Measurements from ENCODE around the gene TBCA. TPM values are rescaled to one million over a fixed set of nuclear protein-coding genes. Genes with fewer than 3 reads are reported as not detected.

The TBCA gene
- total and polyA plus RNA-seq, 2 experiments from 2014 or later: 117 to 814 TPM

DNA sequence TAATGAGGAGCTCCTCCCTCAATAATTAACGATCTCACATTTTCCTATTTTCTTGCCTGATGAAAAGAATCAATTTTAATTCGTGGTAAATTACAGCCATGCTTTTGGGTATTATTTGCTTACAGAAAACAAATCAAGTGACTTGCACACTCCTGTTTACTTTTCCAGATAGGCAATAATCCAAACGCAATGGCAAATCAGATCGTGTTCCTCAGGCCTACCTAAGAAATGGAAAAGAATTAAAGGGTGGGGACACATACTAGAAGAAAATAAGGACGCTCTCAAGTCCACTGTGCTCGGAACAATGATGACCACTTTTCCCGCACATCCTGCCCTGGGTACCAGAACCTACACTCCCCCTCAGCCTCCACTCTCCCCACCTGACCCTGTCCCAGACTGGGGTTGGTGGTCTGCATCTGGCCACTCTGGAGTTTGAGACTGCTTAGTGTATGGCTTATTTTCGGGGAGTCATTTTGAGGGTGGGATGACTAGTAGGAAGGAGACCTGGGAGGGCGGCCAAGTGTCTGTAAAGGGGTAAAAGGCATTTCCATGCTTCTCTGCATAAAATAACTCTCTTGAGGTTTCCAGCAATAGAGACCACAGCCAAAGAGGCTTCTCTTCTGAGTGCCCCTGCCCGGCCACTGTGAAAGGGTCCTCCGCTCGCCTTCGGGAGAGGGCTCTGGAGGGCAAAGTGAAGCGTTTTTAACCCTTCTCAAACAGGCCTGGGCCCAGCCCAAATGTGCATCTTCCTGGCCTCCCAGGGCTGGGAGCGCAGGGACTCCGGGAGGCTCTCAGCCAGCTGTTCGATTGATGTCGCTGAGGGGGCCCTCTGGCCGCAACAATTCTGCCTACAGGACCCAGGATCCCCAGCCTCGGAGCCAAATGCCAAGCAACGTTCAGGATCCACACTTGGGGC, 133.1 kb downstream of the TBCA start:
- H3K27ac Mint-ChIP-seq: no peak overlapping the region
- ATAC-seq: no peak; the same call in 2 of the 3 replicates
- Histone ChIP-seq H3F3A (replicated peaks; ENCODE audit: low read depth) (peaks cover 19% of the 10 kb centered on the region), H3K4me3 (0 out of 2 replicates have a peak overlapping the region, but pooled peaks have one; percentile 52), H3K4me1 (ENCODE audit: insufficient read depth) (peaks cover 44% of the 10 kb centered on the region), H3K27ac (ENCODE audit: low read depth) (no peak overlapping the region), H2AFZ (no peak overlapping the region), H3K27me3 (ENCODE audit: insufficient read depth) (peaks cover 99% of the 10 kb centered on the region), H3K9me2 (ENCODE audit: insufficient read depth) (no peaks in the 10 kb centered on the region), H3K4me2 (peak overlapping the region; percentile 77), H3K79me2 (replicated peaks; ENCODE audit: insufficient read depth) (no peaks in the 10 kb centered on the region), H3K36me3 (ENCODE audit: insufficient read depth) (no peaks in the 10 kb centered on the region), H4K20me1 (replicated peaks; ENCODE audit: insufficient read depth) (peaks cover 40% of the 10 kb centered on the region)
- H3K4me3 Mint-ChIP-seq: peak overlapping the region; percentile 69
- DNase-seq (ENCODE audit: low spot score): peak; percentile 66
- H3K9me3 Mint-ChIP-seq: no peaks in the 10 kb centered on the region; the same call in 2 of the 3 replicates
- TF ChIP-seq ZNF331 (CRISPR knock-in tag; IDR thresholded peaks at IDR 0.05; ENCODE audit: low read depth) (no peak), EZH2 (IDR thresholded peaks at IDR 0.05; ENCODE audit: low read depth, unreplicated experiment) (peak; percentile 82)
- peaks cover 97% of the 10 kb centered on the region for H3K27me3 Mint-ChIP-seq (ENCODE audit: insufficient read depth, low read depth, poor library complexity)
- no peaks in the 10 kb centered on the region; the same call in 2 of the 3 replicates for H3K36me3 Mint-ChIP-seq (ENCODE audit: low read depth)
- peaks cover 37% of the 10 kb centered on the region for H3K4me1 Mint-ChIP-seq

DNA sequence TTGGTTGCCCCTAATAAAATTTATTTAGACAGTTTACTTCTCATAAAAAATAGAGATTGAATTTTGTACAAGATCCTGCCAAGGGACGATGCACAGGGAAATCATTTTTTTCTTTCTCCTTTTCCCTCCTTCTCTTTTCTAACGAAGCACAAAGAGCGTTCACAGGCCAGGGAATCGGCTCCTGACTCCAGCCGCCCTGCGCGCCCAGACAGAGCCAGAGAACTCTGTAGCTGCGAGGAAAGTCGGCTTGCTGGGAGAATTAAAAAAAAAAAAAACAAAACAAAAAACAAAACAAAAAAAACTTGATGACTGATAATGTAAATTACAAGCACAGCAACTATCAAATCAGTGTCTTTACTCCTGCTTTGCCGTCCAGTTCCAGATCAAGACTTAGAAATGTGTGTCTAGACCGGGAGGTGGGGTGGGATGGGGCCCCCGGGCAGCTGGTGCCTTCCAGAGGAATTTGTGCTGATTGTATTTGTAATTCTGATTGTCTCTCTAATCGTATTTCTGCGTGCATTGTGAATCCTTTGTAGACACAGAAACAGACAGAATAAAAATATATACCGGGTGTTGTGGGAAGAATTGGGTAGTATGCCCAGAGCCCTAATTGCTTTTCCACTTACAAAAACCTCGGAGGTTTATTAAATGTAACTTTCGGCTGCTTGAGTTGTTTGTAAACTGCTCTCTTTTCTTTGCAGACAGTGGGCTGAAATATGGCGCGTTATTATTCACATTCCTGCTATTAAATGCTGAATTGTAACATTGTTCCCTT, 134.0 kb downstream of the TBCA start:
- DNase-seq (ENCODE audit: low spot score) (peak; percentile 24), ATAC-seq (no peak)
- Histone ChIP-seq H2AFZ (no peak overlapping the region), H3K36me3 (ENCODE audit: insufficient read depth) (no peaks in the 10 kb centered on the region), H4K20me1 (replicated peaks; ENCODE audit: insufficient read depth) (peaks cover 44% of the 10 kb centered on the region), H3K79me2 (replicated peaks; ENCODE audit: insufficient read depth) (no peaks in the 10 kb centered on the region), H3F3A (replicated peaks; ENCODE audit: low read depth) (peaks cover 19% of the 10 kb centered on the region), H3K9me2 (ENCODE audit: insufficient read depth) (no peaks in the 10 kb centered on the region), H3K4me1 (ENCODE audit: insufficient read depth) (peaks cover 51% of the 10 kb centered on the region), H3K4me2 (no peak overlapping the region), H3K27ac (ENCODE audit: low read depth) (no peak overlapping the region), H3K27me3 (ENCODE audit: insufficient read depth) (peaks cover 99% of the 10 kb centered on the region), H3K4me3 (no peak overlapping the region)
- H3K27ac Mint-ChIP-seq: no peak overlapping the region
- TF ChIP-seq STAT1 (IDR thresholded peaks at IDR 0.05; ENCODE audit: unreplicated experiment) (no peak), ZNF114 (CRISPR knock-in tag; IDR thresholded peaks at IDR 0.05) (no peak), JUNB (IDR thresholded peaks at IDR 0.05; ENCODE audit: unreplicated experiment) (no peak), EZH2 (IDR thresholded peaks at IDR 0.05; ENCODE audit: low read depth, unreplicated experiment) (peak; percentile 58), EZH2phosphoT487 (IDR thresholded peaks at IDR 0.05; ENCODE audit: unreplicated experiment) (no peak), NANOG (IDR thresholded peaks at IDR 0.05; ENCODE audit: borderline replicate concordance) (no peak)
- TF ChIP-seq, protein P1, sequence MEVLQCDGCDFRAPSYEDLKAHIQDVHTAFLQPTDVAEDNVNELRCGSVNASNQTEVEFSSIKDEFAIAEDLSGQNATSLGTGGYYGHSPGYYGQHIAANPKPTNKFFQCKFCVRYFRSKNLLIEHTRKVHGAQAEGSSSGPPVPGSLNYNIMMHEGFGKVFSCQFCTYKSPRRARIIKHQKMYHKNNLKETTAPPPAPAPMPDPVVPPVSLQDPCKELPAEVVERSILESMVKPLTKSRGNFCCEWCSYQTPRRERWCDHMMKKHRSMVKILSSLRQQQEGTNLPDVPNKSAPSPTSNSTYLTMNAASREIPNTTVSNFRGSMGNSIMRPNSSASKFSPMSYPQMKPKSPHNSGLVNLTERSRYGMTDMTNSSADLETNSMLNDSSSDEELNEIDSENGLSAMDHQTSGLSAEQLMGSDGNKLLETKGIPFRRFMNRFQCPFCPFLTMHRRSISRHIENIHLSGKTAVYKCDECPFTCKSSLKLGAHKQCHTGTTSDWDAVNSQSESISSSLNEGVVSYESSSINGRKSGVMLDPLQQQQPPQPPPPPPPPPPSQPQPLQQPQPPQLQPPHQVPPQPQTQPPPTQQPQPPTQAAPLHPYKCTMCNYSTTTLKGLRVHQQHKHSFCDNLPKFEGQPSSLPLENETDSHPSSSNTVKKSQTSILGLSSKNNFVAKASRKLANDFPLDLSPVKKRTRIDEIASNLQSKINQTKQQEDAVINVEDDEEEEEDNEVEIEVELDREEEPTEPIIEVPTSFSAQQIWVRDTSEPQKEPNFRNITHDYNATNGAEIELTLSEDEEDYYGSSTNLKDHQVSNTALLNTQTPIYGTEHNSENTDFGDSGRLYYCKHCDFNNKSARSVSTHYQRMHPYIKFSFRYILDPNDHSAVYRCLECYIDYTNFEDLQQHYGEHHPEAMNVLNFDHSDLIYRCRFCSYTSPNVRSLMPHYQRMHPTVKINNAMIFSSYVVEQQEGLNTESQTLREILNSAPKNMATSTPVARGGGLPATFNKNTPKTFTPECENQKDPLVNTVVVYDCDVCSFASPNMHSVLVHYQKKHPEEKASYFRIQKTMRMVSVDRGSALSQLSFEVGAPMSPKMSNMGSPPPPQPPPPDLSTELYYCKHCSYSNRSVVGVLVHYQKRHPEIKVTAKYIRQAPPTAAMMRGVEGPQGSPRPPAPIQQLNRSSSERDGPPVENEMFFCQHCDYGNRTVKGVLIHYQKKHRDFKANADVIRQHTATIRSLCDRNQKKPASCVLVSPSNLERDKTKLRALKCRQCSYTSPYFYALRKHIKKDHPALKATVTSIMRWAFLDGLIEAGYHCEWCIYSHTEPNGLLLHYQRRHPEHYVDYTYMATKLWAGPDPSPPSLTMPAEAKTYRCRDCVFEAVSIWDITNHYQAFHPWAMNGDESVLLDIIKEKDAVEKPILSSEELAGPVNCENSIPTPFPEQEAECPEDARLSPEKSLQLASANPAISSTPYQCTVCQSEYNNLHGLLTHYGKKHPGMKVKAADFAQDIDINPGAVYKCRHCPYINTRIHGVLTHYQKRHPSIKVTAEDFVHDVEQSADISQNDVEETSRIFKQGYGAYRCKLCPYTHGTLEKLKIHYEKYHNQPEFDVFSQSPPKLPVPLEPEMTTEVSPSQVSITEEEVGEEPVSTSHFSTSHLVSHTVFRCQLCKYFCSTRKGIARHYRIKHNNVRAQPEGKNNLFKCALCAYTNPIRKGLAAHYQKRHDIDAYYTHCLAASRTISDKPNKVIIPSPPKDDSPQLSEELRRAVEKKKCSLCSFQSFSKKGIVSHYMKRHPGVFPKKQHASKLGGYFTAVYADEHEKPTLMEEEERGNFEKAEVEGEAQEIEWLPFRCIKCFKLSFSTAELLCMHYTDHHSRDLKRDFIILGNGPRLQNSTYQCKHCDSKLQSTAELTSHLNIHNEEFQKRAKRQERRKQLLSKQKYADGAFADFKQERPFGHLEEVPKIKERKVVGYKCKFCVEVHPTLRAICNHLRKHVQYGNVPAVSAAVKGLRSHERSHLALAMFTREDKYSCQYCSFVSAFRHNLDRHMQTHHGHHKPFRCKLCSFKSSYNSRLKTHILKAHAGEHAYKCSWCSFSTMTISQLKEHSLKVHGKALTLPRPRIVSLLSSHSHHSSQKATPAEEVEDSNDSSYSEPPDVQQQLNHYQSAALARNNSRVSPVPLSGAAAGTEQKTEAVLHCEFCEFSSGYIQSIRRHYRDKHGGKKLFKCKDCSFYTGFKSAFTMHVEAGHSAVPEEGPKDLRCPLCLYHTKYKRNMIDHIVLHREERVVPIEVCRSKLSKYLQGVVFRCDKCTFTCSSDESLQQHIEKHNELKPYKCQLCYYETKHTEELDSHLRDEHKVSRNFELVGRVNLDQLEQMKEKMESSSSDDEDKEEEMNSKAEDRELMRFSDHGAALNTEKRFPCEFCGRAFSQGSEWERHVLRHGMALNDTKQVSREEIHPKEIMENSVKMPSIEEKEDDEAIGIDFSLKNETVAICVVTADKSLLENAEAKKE (CRISPR knock-in tag; IDR thresholded peaks at IDR 0.05): no peak
- no peak overlapping the region for H3K4me3 Mint-ChIP-seq
- H3K4me1 Mint-ChIP-seq: peaks cover 46% of the 10 kb centered on the region
- H3K9me3 Mint-ChIP-seq: peaks cover 5% of the 10 kb centered on the region; the same call in 2 of the 3 replicates
- H3K36me3 Mint-ChIP-seq (ENCODE audit: low read depth): no peaks in the 10 kb centered on the region; the same call in 2 of the 3 replicates
- H3K27me3 Mint-ChIP-seq (ENCODE audit: insufficient read depth, low read depth, poor library complexity): peaks cover 97% of the 10 kb centered on the region
